Stimulated activated CD4-positive, alpha-beta T cell treated with anti-CD3 and anti-CD28 coated beads, Interleukin-4, amount 100 ng/mL, for 1 hour (primary cell): Measurements from ENCODE around the gene DIAPH1.
A peak's percentile ranks its signal among the peaks of the same experiment; 100 is the strongest.

Experiments
- DNase-seq: peaks from one replicate; pipeline ENCODE4 v3.0.0-alpha.2; 2020

Gene DIAPH1

GRCh38 chr5:141559461-141559860 lies 59.3 kb downstream of the DIAPH1 start:
- DNase-seq, result no peak

GRCh38 chr5:141558150-141558549 lies 60.6 kb downstream of the DIAPH1 start:
- DNase-seq, result no peak

- DNase-seq, result peak; percentile 81
Measured at GRCh38 chr5:141557681-141558136, 61.1 kb downstream of the DIAPH1 start.

GRCh38 chr5:141547921-141548320 lies 70.9 kb downstream of the DIAPH1 start:
- DNase-seq, result no peak

- DNase-seq, result no peak
Measured at GRCh38 chr5:141547488-141547887, 71.3 kb downstream of the DIAPH1 start.

GRCh38 chr5:141543053-141543452 lies 75.7 kb downstream of the DIAPH1 start:
- DNase-seq, result no peak

GRCh38 chr5:141534492-141535213 lies 84.1 kb downstream of the DIAPH1 start:
- no peak for DNase-seq

GRCh38 chr5:141533897-141534296 lies 84.9 kb downstream of the DIAPH1 start:
- no peak for DNase-seq

GRCh38 chr5:141532726-141533125 lies 86.1 kb downstream of the DIAPH1 start:
- DNase-seq, result no peak

GRCh38 chr5:141529873-141530272 lies 88.9 kb downstream of the DIAPH1 start:
- DNase-seq, result no peak

- DNase-seq, result no peak
Measured at GRCh38 chr5:141529002-141529401, 89.8 kb downstream of the DIAPH1 start.

- no peak for DNase-seq
Measured at GRCh38 chr5:141528291-141528984, 90.4 kb downstream of the DIAPH1 start.

- no peak for DNase-seq
Measured at GRCh38 chr5:141527426-141527825, 91.4 kb downstream of the DIAPH1 start.

GRCh38 chr5:141525653-141526052 lies 93.1 kb downstream of the DIAPH1 start:
- no peak for DNase-seq

GRCh38 chr5:141524604-141525597 lies 93.9 kb downstream of the DIAPH1 start:
- peak; percentile 53 for DNase-seq

GRCh38 chr5:141523991-141524390 lies 94.8 kb downstream of the DIAPH1 start:
- no peak for DNase-seq

GRCh38 chr5:141522301-141522700 lies 96.5 kb downstream of the DIAPH1 start:
- no peak for DNase-seq

GRCh38 chr5:141521244-141521781 lies 97.5 kb downstream of the DIAPH1 start:
- DNase-seq, result no peak

- no peak for DNase-seq
Measured at GRCh38 chr5:141519605-141520565, 98.9 kb downstream of the DIAPH1 start.

- no peak for DNase-seq
Measured at GRCh38 chr5:141518618-141519015, 100.2 kb downstream of the DIAPH1 start.

- DNase-seq, result no peak
Measured at GRCh38 chr5:141517880-141518617, 100.8 kb downstream of the DIAPH1 start.
